ENCODE measurements around the gene NUDCD3. TPM values are rescaled to one million over a fixed set of nuclear protein-coding genes. Genes with fewer than 3 reads are reported as not detected.

The NUDCD3 gene
- total RNA-seq, 1 experiment from 2014 or later = 71.9 TPM

DNA sequence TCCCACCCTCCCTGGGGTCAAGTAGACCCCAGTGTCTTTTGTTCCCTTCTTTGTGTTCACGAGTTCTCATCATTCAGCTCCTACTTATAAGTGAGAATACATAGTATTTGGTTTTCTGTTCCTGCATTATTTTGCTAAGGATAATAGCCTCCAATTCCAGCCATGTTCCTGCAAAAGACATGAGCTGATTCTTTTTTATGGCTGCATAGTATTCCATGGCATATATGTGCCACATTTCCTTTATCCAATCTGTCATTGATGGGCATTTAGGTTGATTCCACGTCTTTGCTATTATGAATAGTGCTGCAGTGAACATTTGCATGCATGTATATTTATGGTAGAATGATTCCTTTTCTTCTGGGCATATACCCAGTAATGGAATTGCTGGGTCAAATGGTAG, 136.8 kb downstream of the NUDCD3 start:
- Histone ChIP-seq H4K5ac (ENCODE audit: insufficient read length, low read depth, low read length) (no peak overlapping the region), H3K56ac (ENCODE audit: insufficient read length, low read depth, low read length) (no peak overlapping the region), H3T11ph (ENCODE audit: low read length) (no peak overlapping the region), H3K4me1 (ENCODE audit: insufficient read depth, low read length) (no peaks in the 10 kb centered on the region), H3K27ac (ENCODE audit: insufficient read length, low read depth, low read length) (no peak overlapping the region), H3K27me3 (ENCODE audit: insufficient read depth, low read length) (no peaks in the 10 kb centered on the region), H2AFZ (ENCODE audit: low read length) (no peak overlapping the region), H3K9ac (ENCODE audit: extremely low read depth, insufficient read length, low read length) (no peak overlapping the region), H3K18ac (ENCODE audit: insufficient read length, low read depth, low read length) (no peak overlapping the region), H4K91ac (ENCODE audit: insufficient read length, low read depth, low read length) (no peak overlapping the region), H2BK15ac (ENCODE audit: low read depth, low read length) (no peak overlapping the region), H3K4me2 (ENCODE audit: insufficient read depth, insufficient read length, low read length) (no peak overlapping the region), H3K14ac (ENCODE audit: insufficient read depth, low read length) (no peak overlapping the region), H3K79me2 (ENCODE audit: insufficient read depth, low read length) (no peaks in the 10 kb centered on the region), H2BK120ac (ENCODE audit: low read depth, low read length, poor library complexity, severe bottlenecking) (no peak overlapping the region), H4K20me1 (ENCODE audit: control insufficient read depth, insufficient read depth, insufficient read length) (no peaks in the 10 kb centered on the region), H2AK5ac (ENCODE audit: insufficient read length, low read length) (no peak overlapping the region), H4K8ac (replicated peaks; ENCODE audit: insufficient read length, low read depth, low read length) (no peak overlapping the region), H3K23ac (ENCODE audit: insufficient read length, low read depth, low read length) (no peak overlapping the region), H2BK5ac (ENCODE audit: insufficient read length, low read length) (no peak overlapping the region), H3K23me2 (ENCODE audit: insufficient read length, low read depth, low read length, poor library complexity, severe bottlenecking) (no peaks in the 10 kb centered on the region), H3K4ac (ENCODE audit: low read depth, low read length) (no peak overlapping the region), H3K9me3 (ENCODE audit: control insufficient read depth, low read depth, low read length) (no peaks in the 10 kb centered on the region), H2BK12ac (ENCODE audit: insufficient read length, low read depth, low read length) (no peak overlapping the region), H2BK20ac (ENCODE audit: low read depth, low read length, poor library complexity, severe bottlenecking) (no peak overlapping the region), H3K79me1 (ENCODE audit: insufficient read depth, low read depth, low read length, poor library complexity, severe bottlenecking) (no peaks in the 10 kb centered on the region)
- peaks cover 45% of the 10 kb centered on the region for H3K27me3 Mint-ChIP-seq (ENCODE audit: low read depth)
- DNase-seq = no peak
- TF ChIP-seq, protein P1, sequence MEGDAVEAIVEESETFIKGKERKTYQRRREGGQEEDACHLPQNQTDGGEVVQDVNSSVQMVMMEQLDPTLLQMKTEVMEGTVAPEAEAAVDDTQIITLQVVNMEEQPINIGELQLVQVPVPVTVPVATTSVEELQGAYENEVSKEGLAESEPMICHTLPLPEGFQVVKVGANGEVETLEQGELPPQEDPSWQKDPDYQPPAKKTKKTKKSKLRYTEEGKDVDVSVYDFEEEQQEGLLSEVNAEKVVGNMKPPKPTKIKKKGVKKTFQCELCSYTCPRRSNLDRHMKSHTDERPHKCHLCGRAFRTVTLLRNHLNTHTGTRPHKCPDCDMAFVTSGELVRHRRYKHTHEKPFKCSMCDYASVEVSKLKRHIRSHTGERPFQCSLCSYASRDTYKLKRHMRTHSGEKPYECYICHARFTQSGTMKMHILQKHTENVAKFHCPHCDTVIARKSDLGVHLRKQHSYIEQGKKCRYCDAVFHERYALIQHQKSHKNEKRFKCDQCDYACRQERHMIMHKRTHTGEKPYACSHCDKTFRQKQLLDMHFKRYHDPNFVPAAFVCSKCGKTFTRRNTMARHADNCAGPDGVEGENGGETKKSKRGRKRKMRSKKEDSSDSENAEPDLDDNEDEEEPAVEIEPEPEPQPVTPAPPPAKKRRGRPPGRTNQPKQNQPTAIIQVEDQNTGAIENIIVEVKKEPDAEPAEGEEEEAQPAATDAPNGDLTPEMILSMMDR (conservative IDR thresholded peaks at IDR 0.05) = no peak
- H3K36me3 Mint-ChIP-seq (ENCODE audit: insufficient read depth in 1 of 3, low read depth in 3 of 3) = no peaks in the 10 kb centered on the region
- no peak overlapping the region for H3K4me3 Mint-ChIP-seq
- H3K27ac Mint-ChIP-seq = no peak overlapping the region
- peaks cover 3 to 5% of the 10 kb centered on the region in 2 experiments; a peak in 3 of 4 replicates for H3K4me1 Mint-ChIP-seq
- peaks cover 0 to 10% of the 10 kb centered on the region in 2 experiments; a peak in 3 of 5 replicates for H3K9me3 Mint-ChIP-seq
- WGBS (ENCODE audit: extremely low coverage, insufficient read length, low lambda C conversion rate) = no CpG with 5 or more reads among the region's 2 CpGs

Measured in H9 (cell line).